Measurements from ENCODE around the gene KIAA0825.

The KIAA0825 gene

GRCh38 chr5:94645053-94645452 lies 26.6 kb upstream of the KIAA0825 start:
- TF ChIP-seq, protein P1, sequence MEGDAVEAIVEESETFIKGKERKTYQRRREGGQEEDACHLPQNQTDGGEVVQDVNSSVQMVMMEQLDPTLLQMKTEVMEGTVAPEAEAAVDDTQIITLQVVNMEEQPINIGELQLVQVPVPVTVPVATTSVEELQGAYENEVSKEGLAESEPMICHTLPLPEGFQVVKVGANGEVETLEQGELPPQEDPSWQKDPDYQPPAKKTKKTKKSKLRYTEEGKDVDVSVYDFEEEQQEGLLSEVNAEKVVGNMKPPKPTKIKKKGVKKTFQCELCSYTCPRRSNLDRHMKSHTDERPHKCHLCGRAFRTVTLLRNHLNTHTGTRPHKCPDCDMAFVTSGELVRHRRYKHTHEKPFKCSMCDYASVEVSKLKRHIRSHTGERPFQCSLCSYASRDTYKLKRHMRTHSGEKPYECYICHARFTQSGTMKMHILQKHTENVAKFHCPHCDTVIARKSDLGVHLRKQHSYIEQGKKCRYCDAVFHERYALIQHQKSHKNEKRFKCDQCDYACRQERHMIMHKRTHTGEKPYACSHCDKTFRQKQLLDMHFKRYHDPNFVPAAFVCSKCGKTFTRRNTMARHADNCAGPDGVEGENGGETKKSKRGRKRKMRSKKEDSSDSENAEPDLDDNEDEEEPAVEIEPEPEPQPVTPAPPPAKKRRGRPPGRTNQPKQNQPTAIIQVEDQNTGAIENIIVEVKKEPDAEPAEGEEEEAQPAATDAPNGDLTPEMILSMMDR (IDR thresholded peaks at IDR 0.05; ENCODE audit: borderline replicate concordance, insufficient read depth, low read depth, low read length), result no peak
- H3K4me3 ChIP-seq (ENCODE audit: low read depth, low read length), result no peak overlapping the region

DNA sequence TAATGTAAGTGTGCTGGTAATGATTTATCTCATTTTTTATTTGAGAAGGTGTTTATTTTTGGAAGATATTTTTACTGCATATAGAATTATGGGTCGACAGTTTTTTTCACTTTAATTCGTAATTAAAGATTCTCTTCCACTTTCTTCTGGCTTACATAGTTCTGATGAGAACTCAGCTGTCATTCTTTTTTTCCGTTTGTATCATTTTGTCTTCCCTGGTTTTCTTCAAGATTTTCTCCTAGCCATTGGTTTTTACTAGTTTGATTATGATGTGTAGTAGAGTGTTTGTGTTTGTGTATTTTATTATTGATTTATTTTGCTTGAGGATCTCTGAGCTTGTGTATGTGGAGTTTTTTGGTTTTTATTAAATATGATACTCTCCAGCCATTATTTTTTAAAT lies 21.8 kb upstream of the KIAA0825 start:
- TF ChIP-seq, protein P1 (IDR thresholded peaks at IDR 0.05; ENCODE audit: borderline replicate concordance, insufficient read depth, low read depth, low read length), result no peak
- H3K4me3 ChIP-seq (ENCODE audit: low read depth, low read length), result no peak overlapping the region

DNA sequence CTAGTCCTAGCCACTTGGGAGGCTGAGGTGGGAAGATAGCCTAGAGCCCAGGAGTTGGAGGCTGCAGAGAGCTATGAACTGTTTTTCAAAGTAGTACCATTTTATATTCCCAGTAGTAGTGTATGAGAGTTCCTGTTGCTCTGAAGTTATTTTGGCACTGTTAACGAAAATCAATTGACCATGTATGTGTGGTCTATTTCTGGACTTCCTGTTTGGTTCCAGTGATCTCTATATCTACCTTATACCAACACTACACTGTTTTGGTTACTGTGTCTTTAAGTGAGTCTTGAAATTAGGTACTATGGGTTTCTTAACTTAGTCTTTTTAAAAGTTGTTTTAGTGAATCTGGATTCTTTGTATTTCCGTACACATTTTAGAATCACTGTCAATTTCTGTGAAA lies 13.6 kb upstream of the KIAA0825 start:
- TF ChIP-seq, protein P1 (IDR thresholded peaks at IDR 0.05; ENCODE audit: borderline replicate concordance, insufficient read depth, low read depth, low read length), result no peak
- no peak overlapping the region for H3K4me3 ChIP-seq (ENCODE audit: low read depth, low read length)

GRCh38 chr5:94627191-94627590 lies 8.8 kb upstream of the KIAA0825 start:
- no peak overlapping the region for H3K4me3 ChIP-seq (ENCODE audit: low read depth, low read length)
- TF ChIP-seq, protein P1 (IDR thresholded peaks at IDR 0.05; ENCODE audit: borderline replicate concordance, insufficient read depth, low read depth, low read length), result no peak

DNA sequence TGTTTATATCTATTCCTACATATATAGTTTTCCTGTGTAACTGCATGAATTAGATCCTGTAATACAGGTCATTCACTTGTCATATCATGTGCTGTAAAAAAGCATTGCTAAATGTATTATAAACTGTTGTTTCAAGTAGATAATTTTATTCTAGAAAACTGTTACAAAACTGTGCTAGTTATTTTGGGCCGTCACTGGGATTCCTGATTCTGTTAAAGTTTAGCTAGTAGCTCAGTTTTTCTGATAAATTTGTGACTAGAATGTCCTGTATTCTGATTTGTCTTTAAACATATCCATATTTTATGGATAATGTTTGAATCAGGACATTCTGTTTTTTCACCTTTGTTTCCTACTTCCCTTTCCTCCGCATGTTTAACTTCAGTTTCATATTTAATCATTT lies 5.5 kb upstream of the KIAA0825 start:
- TF ChIP-seq, protein P1 (IDR thresholded peaks at IDR 0.05; ENCODE audit: borderline replicate concordance, insufficient read depth, low read depth, low read length), result no peak
- H3K4me3 ChIP-seq (ENCODE audit: low read depth, low read length), result no peak overlapping the region

GRCh38 chr5:94623011-94623410 lies 4.6 kb upstream of the KIAA0825 start:
- TF ChIP-seq, protein P1 (IDR thresholded peaks at IDR 0.05; ENCODE audit: borderline replicate concordance, insufficient read depth, low read depth, low read length), result no peak
- no peak overlapping the region for H3K4me3 ChIP-seq (ENCODE audit: low read depth, low read length)

- H3K4me3 ChIP-seq (ENCODE audit: low read depth, low read length), result no peak overlapping the region
- TF ChIP-seq, protein P1 (IDR thresholded peaks at IDR 0.05; ENCODE audit: borderline replicate concordance, insufficient read depth, low read depth, low read length), result no peak
Measured at GRCh38 chr5:94621763-94622162, 3.4 kb upstream of the KIAA0825 start.

Measured in GM12875 (cell line).